NOMO-1 treated with DMSO at 0.1 percent for 48 hours (cell line): ENCODE data around the gene ARHGEF7.

Experiments used
- DNase-seq: peaks from one replicate; lab custom pipeline; 2025; ENCODE audit not compliant: unreplicated experiment; lab: John Stamatoyannopoulos, UW

The ARHGEF7 gene

DNA sequence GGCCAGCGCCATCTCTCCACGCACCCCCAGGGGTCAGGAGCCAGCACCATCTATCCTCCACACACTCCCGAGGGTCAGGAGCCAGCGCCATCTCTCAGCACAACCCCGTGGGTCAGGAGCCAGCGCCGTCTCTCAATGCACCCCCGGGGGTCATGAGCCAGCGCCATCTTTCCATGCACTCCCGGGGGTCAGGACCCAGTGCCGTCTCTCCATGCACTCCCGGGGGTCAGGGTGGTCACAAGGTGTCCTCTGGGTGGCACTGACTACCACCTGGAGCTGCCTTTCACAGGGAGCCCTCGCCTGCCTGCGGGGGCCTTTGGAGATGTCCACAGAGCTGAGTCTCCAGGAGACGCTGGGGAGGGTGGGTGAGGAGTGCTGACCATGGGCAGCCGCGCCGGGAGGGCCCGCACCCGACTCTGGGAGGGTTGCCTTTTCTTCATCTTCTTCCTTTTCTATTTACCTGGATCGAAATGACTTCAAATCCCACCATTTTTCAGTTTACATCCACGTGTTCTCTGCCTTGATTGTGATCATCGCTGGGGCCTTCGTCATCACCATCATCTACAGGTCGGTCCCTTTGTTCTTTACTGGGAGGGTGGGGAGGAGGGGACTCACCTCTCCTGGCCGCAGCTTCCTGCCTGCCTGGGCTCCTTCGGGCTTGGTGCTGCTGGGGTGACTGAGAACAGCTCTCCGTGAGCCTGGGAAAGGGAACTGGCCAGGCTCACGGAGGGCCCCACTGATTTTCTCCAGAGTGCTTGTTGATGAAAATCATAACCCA, 224.4 kb downstream of the ARHGEF7 start:
- DNase-seq, result no peak

DNA sequence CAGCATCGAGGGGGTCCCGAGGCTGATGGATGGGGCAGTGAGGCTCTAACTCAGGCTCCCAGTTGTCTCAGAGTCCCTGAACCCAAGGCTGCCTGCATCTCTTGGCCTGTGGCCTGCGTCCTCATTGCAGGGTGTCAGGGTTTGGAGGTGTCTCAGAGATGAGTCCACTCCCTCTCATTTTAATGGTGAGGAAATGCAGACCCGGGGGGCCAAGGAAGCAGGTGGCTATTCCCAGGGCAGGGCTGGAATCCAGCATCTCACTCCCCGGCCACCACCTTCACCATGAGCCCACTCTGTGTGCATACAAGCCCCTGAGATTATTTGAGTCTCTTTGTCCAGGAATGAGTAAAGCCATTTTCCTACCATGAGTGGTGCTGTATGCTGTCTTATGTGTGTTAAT, 226.8 kb downstream of the ARHGEF7 start:
- no peak for DNase-seq

DNA sequence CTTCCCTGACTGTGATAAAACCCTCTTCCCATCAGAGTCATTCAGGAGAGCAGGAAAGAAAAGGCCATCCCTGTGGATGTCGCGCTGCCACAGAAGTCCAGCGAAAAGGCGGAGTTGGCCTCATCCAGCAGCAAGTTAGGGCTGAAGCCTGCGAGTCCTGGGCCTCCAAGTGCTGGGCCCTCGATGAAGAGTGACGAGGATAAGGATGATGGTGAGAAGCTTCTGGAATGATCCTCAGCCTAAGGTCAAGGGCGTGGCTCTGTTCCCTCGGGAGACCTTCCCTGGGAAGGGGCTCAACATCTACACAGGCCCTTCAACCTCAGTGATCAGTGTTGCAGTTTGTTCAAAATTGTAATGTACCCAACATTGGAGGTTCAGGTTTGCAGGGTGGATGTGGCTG, 227.6 kb downstream of the ARHGEF7 start:
- DNase-seq, result no peak

- no peak for DNase-seq
Measured at GRCh38 chr13:111343186-111343805, 228.2 kb downstream of the ARHGEF7 start.

DNA sequence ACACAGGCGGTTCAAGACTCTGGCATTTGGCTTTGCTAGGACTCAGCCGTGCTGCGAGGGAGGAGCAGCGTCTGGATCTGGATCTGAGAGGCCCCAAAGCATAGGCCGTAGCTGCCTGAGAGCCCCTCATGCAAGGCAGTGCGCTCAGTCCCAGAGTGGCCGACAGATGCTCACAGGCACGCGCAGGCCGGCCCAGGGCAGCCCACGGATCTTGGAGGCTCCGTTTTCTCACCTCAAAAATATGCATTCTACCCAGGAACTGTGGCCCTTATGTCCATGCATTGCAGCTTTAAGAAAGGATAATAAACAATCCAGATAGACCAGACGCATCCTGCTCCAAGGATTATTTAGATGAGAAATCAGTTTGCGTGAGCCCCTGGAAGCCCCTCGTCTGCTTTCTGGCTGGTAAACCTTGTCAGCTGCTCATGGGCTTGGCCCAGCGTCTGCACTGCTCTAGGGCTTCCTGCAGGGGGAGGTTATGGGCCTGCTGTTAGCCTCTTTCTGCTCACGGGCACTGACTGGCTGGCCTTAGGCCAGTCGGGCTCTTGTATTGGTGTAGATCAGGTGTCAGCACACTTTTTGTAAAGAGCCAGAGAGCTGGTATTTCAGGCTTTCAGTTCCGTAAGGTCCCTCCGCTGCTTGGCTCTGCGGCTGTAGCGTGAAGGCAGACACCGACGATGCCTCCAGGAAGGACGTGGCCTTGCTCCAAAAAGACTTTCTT, 229.5 kb downstream of the ARHGEF7 start:
- DNase-seq, result no peak

GRCh38 chr13:111345682-111346081, 230.6 kb downstream of the ARHGEF7 start:
- no peak for DNase-seq

GRCh38 chr13:111346101-111346680, 231.1 kb downstream of the ARHGEF7 start:
- no peak for DNase-seq

- no peak for DNase-seq
Measured at GRCh38 chr13:111347438-111347837, 232.3 kb downstream of the ARHGEF7 start.

DNA sequence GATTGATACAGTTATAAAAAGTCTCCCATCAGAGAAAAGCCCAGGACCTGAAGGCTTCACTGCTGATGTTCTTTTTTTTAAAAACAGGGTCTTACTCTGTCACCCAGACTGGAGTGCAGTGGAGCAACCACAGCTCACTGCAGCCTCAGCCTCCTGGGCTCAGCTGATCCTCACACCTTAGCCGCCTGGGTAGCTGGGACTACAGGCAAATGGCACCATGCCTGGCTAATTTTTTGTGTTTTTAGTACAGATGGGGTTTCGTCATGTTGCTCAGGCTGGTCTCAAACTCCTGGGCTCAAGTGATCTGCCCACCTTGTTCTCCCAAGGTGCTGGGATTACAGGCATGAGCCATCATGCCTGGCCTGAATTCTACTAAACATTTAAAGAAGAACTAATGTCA, 238.4 kb downstream of the ARHGEF7 start:
- DNase-seq, result no peak

DNA sequence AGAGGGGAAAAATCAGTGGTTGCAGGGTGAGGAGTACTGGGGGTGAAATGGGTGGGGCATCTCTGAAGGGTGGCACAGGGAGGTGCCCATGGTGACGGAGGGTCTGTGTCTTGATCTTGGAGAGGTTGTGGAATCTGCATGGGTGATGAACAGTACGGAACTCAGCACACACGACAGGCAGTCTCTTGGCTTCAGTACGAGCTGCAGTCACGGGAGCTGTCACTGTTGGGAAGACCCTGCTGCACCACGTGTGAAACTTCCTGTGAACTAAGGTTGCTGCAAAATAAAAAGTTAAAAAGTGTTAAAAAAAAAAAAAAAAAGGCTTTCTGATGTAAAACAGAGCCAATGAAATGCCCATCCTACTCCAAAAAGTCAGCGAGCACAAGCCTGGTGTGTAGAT, 239.7 kb downstream of the ARHGEF7 start:
- DNase-seq, result no peak
